ENCODE data around the gene RALGAPA1.

DNA sequence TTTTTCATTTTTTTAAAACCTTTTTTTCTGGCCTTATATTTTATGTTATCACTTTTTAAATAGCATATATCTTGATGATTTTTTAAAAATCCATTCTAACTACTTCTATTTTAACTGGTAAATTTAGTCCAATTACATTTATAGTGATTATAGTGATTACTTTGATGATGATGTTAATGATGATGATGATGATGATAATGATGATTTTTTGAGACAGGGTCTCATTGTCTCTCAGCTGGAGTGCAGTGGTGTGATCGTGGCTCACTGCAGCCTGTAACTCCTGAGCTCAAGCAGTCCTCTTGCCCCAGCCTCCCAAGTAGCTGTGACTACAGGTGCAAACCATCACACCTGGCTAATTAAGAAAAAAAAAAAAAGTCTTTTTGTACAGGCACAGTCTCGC, 44.1 kb upstream of the RALGAPA1 start:
- no peak for TF ChIP-seq RAD21 (IDR thresholded peaks at IDR 0.05; ENCODE audit: low read length)
- TF ChIP-seq FOXJ3 (CRISPR knock-in tag; IDR thresholded peaks at IDR 0.05), result no peak
- TF ChIP-seq, protein P1, sequence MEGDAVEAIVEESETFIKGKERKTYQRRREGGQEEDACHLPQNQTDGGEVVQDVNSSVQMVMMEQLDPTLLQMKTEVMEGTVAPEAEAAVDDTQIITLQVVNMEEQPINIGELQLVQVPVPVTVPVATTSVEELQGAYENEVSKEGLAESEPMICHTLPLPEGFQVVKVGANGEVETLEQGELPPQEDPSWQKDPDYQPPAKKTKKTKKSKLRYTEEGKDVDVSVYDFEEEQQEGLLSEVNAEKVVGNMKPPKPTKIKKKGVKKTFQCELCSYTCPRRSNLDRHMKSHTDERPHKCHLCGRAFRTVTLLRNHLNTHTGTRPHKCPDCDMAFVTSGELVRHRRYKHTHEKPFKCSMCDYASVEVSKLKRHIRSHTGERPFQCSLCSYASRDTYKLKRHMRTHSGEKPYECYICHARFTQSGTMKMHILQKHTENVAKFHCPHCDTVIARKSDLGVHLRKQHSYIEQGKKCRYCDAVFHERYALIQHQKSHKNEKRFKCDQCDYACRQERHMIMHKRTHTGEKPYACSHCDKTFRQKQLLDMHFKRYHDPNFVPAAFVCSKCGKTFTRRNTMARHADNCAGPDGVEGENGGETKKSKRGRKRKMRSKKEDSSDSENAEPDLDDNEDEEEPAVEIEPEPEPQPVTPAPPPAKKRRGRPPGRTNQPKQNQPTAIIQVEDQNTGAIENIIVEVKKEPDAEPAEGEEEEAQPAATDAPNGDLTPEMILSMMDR (IDR thresholded peaks at IDR 0.05), result no peak
- no peak for TF ChIP-seq SMC3 (IDR thresholded peaks at IDR 0.05; ENCODE audit: low read depth, low read length)
- TF ChIP-seq YY1 (IDR thresholded peaks at IDR 0.05; ENCODE audit: low read depth), result no peak
- TF ChIP-seq, protein P2, sequence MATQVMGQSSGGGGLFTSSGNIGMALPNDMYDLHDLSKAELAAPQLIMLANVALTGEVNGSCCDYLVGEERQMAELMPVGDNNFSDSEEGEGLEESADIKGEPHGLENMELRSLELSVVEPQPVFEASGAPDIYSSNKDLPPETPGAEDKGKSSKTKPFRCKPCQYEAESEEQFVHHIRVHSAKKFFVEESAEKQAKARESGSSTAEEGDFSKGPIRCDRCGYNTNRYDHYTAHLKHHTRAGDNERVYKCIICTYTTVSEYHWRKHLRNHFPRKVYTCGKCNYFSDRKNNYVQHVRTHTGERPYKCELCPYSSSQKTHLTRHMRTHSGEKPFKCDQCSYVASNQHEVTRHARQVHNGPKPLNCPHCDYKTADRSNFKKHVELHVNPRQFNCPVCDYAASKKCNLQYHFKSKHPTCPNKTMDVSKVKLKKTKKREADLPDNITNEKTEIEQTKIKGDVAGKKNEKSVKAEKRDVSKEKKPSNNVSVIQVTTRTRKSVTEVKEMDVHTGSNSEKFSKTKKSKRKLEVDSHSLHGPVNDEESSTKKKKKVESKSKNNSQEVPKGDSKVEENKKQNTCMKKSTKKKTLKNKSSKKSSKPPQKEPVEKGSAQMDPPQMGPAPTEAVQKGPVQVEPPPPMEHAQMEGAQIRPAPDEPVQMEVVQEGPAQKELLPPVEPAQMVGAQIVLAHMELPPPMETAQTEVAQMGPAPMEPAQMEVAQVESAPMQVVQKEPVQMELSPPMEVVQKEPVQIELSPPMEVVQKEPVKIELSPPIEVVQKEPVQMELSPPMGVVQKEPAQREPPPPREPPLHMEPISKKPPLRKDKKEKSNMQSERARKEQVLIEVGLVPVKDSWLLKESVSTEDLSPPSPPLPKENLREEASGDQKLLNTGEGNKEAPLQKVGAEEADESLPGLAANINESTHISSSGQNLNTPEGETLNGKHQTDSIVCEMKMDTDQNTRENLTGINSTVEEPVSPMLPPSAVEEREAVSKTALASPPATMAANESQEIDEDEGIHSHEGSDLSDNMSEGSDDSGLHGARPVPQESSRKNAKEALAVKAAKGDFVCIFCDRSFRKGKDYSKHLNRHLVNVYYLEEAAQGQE (IDR thresholded peaks at IDR 0.05; ENCODE audit: low read depth, low read length), result no peak
- no peak for TF ChIP-seq TEAD4 (IDR thresholded peaks at IDR 0.05; ENCODE audit: borderline replicate concordance, insufficient read depth)
- no peak for TF ChIP-seq RCOR1 (IDR thresholded peaks at IDR 0.05; ENCODE audit: low read length)
- TF ChIP-seq, protein P3, sequence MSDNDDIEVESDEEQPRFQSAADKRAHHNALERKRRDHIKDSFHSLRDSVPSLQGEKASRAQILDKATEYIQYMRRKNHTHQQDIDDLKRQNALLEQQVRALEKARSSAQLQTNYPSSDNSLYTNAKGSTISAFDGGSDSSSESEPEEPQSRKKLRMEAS (IDR thresholded peaks at IDR 0.05; ENCODE audit: low read depth), result no peak
- no peak for TF ChIP-seq EP300 (IDR thresholded peaks at IDR 0.05; ENCODE audit: borderline replicate concordance in 1 of 2, low read depth in 1 of 2, low read length in 1 of 2)
